CD1c-positive myeloid dendritic cell (primary cell): ENCODE results near the gene DHX57.
A peak's percentile ranks its signal among the peaks of the same experiment; 100 is the strongest.

Experiments
- DNase-seq: peaks from one replicate; pipeline ENCODE4 v3.0.0-alpha.2; 2016; ENCODE audit errors: extremely low spot score

DHX57 gene

GRCh38 chr2:38750011-38750890 lies 125.5 kb downstream of the DHX57 start:
- DNase-seq: peak; percentile 54

DNA sequence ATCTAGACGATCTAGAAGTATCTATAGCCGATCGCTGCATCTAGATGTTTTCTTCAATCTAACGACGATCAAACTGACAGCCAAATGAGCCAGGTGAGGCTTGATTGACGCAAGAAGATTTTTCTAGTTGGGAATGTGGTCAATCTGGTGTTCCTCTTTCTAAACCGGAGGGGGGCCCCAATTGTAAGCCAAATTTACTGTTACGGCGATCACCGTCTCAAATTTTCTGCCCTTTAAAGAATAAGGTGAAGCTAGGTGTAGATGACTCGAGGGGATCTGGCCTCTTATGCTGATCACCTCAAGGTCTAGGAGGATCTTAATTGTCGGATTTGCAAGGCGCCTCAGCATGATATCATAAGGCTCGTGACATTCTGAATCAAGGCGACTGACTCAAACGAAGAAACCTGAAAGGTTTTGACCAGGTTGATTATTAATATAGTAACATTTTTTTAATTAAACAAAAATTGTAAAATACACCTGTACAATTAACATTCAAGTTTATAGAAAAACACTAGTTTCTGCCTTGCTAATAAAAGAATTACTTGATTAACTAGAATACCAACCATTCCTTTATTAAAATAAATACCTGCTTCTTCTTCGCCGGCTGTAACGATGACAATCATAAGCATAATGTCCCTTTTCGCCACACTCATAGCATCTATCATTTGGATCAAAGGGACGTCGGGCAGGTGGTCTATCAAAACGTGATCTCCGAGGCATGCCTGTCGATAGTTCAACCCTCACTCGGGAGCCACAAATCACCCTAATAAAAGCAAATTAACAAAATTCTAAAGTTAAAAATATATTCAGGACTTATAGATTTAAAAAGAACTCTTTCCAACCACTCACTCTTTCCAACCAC lies 126.6 kb downstream of the DHX57 start:
- DNase-seq: no peak

DNA sequence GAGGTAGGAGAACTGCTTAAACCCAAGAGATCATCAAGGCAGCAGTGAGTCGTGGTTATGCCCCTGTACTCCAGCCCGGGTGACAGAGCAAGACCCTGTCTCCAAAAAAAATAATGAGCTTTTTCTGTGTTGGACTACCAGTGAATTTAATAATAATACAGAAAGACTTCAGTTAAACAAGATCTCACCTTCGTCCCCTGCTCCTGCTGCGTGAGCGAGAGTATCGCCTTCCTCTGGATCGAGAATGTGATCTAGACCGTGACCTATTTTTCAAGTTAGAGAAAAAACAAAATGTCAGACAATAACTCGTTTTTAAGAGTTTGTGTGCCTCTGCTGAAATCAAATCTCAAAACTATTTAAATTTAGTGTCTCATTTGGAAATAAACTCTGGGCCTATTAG lies 127.3 kb downstream of the DHX57 start:
- DNase-seq: no peak

DNA sequence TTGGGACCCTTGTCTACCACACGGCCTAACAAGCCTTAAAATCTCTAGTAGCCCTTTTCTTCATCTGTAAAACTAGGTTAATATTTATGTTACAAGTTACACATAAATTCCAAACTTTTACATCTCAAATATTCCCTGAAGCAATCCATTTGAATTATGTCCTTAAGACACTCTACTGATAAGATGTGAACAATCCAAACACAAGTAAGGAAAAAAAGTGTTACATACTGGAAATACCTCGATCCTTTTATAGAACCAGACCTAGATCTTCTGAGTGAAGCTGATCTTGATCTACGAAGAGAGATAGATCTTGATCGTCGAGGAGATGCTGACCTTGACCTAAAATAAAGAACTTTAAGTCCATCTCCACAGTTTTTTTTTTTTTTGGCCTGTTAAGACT lies 127.9 kb downstream of the DHX57 start:
- no peak for DNase-seq
